Fibroblast of pulmonary artery (primary cell): ENCODE measurements around the gene CFAP69.
A peak's percentile ranks its signal among the peaks of the same experiment; 100 is the strongest.
"Not testable (repeated sequence)": the region's sequence is repeated elsewhere in the genome, so short reads cannot be mapped to it uniquely, and the experiment has no call there.

Experiments
- DNase-seq: peaks from one replicate; pipeline ENCODE4 v3.0.0-alpha.2; 2010; ENCODE audit warnings: low read depth
- H3K4me3 ChIP-seq: replicated peaks from 2 replicates; pipeline ENCODE4 v1.5.1; 2011; ENCODE audit warnings: low read depth, mild to moderate bottlenecking, control low read depth, low read length, moderate library complexity
- CTCF ChIP-seq: IDR thresholded peaks from 2 replicates; pipeline ENCODE4 v1.5.1; 2011; ENCODE audit warnings: mild to moderate bottlenecking, control low read depth, low read length, inconsistent platforms; ENCODE audit errors: missing control alignments

CFAP69 gene

DNA sequence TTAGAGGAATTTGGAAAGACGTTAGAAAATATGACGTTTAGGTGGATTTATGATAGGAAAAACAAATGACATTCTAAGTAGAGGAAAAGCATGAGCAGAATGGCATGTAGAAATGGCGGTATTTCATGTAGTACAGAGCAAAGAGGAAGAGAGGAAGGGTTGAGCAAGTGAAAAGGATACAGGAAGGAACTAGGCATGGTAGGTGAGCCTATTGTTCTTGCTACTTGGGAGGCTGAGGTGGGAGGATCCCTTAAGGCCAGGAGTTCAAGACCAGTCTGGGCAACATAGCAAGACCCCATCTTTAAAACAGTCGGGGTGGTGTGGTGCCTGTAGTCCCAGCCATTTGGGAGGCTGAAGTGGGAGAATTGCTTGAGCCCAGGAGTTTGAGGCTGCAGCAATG lies 102.8 kb downstream of the CFAP69 start:
- DNase-seq, result no peak
- no peak for TF ChIP-seq CTCF
- peak overlapping the region; percentile 99 for H3K4me3 ChIP-seq

GRCh38 chr7:90349305-90349704 lies 104.3 kb downstream of the CFAP69 start:
- no peak for TF ChIP-seq CTCF
- no peak overlapping the region for H3K4me3 ChIP-seq
- no peak for DNase-seq

DNA sequence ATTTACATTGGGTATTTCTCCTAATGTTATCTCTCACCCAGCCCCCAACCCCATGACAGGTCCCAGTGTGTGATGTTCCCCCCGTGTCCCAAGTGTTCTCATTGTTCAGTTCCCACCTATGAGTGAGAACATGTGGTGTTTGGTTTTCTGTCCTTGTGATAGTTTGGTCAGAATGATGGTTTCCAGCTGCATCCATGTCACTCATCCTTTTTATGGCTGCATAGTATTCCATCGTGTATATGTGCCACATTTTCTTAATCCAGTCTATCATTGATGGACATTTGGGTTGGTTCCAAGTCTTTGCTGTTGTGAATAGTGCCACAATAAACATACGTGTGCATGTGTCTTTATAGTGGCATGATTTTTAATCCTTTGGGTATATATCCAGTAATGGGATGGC lies 105.1 kb downstream of the CFAP69 start:
- DNase-seq, H3K4me3 ChIP-seq: not testable (repeated sequence)

DNA sequence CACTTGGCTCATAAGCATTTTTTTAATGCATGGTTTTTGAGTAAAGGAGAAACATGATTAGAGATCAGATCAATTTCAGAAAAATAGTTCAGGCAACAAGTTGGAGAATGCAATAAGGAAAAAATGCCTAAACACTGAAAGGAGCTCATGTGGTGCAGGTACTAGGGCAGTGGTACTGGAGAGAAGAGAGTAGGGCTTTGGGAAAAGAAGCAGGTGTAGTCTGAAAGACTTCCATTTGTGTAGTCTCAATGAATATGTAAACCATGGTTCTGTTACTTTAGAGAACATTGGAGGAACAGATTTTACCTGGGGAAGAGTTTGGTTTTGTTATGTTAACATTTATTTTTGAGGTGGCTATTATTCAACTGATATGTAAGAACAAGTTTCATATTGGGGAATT lies 107.0 kb downstream of the CFAP69 start:
- DNase-seq, result no peak
- TF ChIP-seq CTCF, result no peak

More for the DNA sequence above, 107.0 kb downstream of the CFAP69 start:
- no peak overlapping the region for H3K4me3 ChIP-seq
